ENCODE results near the gene HOGA1.

The HOGA1 gene

GRCh38 chr10:97585439-97585811 is 1.2 kb downstream of the HOGA1 start:
- TF ChIP-seq, protein P1, sequence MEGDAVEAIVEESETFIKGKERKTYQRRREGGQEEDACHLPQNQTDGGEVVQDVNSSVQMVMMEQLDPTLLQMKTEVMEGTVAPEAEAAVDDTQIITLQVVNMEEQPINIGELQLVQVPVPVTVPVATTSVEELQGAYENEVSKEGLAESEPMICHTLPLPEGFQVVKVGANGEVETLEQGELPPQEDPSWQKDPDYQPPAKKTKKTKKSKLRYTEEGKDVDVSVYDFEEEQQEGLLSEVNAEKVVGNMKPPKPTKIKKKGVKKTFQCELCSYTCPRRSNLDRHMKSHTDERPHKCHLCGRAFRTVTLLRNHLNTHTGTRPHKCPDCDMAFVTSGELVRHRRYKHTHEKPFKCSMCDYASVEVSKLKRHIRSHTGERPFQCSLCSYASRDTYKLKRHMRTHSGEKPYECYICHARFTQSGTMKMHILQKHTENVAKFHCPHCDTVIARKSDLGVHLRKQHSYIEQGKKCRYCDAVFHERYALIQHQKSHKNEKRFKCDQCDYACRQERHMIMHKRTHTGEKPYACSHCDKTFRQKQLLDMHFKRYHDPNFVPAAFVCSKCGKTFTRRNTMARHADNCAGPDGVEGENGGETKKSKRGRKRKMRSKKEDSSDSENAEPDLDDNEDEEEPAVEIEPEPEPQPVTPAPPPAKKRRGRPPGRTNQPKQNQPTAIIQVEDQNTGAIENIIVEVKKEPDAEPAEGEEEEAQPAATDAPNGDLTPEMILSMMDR (conservative IDR thresholded peaks at IDR 0.05; ENCODE audit: low read depth, low read length): no peak
- H3K4me3 ChIP-seq (ENCODE audit: low read length): no peak overlapping the region
- DNase-seq (ENCODE audit: low read depth): no peak

DNA sequence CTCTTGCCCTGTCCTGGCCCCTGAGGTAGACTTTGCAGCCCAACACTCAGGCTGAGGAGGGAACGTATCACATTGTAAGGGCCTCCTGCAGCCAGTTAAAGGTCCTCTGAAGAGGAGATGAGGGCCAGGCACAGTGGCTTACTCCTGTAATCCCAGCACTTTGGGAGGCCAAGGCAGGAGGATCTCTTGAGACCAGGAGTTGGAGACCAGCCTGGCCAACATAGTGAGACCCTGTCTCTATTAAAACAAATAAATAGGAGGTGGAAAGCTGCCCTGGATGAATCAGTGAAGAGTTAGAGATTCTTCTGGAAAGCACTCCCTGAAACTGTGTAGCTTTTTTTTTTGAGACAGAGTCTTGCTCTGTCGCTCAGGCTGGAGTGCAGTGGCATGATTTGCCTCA is 3.0 kb downstream of the HOGA1 start:
- no peak for DNase-seq (ENCODE audit: low read depth)
- TF ChIP-seq, protein P1 (conservative IDR thresholded peaks at IDR 0.05; ENCODE audit: low read depth, low read length): no peak
- no peak overlapping the region for H3K4me3 ChIP-seq (ENCODE audit: low read length)

- TF ChIP-seq, protein P1 (conservative IDR thresholded peaks at IDR 0.05; ENCODE audit: low read depth, low read length): no peak
- DNase-seq (ENCODE audit: low read depth): no peak
- no peak within 1 kb of the TSS for H3K4me3 ChIP-seq (ENCODE audit: low read length)
Observed at GRCh38 chr10:97589479-97589878, 5.3 kb downstream of the HOGA1 start, which contains the start of gene C10orf62. Gene C10orf62 (plus strand): TSS chr10:97589721. CDS start chr10:97589898, 177 bp downstream.

GRCh38 chr10:97590082-97590747 is 6.0 kb downstream of the HOGA1 start:
- H3K4me3 ChIP-seq (ENCODE audit: low read length): no peak overlapping the region
- DNase-seq (ENCODE audit: low read depth): no peak
- TF ChIP-seq, protein P1 (conservative IDR thresholded peaks at IDR 0.05; ENCODE audit: low read depth, low read length): no peak

GRCh38 chr10:97590748-97591495 is 6.7 kb downstream of the HOGA1 start:
- DNase-seq (ENCODE audit: low read depth): no peak
- H3K4me3 ChIP-seq (ENCODE audit: low read length): no peak overlapping the region
- TF ChIP-seq, protein P1 (conservative IDR thresholded peaks at IDR 0.05; ENCODE audit: low read depth, low read length): no peak

DNA sequence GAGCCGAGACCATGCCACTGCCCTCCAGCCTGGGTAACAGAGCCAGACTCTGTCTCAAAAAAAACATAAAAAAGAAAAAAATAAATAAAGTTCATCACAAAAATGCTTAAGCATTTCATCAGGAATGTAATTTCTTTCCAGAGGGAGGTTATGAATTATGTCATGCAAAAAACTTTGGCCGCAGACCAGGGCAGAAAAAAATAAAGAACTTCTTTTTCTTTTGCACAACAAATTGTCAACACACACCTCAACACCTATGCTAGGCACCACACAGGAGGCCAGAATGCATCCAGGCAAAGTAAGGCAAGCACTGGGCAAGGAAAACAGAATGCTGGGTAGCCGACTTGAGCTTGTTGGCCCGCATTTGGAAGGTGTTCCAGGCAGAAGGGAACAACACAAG is 9.2 kb downstream of the HOGA1 start:
- TF ChIP-seq, protein P1 (conservative IDR thresholded peaks at IDR 0.05; ENCODE audit: low read depth, low read length): no peak
- no peak overlapping the region for H3K4me3 ChIP-seq (ENCODE audit: low read length)
- DNase-seq (ENCODE audit: low read depth): no peak

Data from retinal pigment epithelial cell (primary cell).